Type B pancreatic cell (in vitro differentiated cells): Measurements from ENCODE around the gene MYO18A. TPM values are rescaled to one million over a fixed set of nuclear protein-coding genes. Genes with fewer than 3 reads are reported as not detected.

Experiments
- DNase-seq: peaks from one replicate; pipeline ENCODE4 v3.0.0; 2021; ENCODE audit warnings: mixed read lengths; ENCODE audit not compliant: unreplicated experiment; ENCODE audit errors: extremely low spot score
- H3K27ac Mint-ChIP-seq: 2 replicates; pipeline ENCODE4 v1.8.0; 2021; ENCODE audit warnings: mild to moderate bottlenecking, mixed read lengths
- H3K27me3 Mint-ChIP-seq: 2 replicates; pipeline ENCODE4 v1.8.0; 2021; ENCODE audit warnings: mixed read lengths
- H3K36me3 Mint-ChIP-seq: 2 replicates; pipeline ENCODE4 v1.8.0; 2021; ENCODE audit warnings: mixed read lengths
- H3K4me1 Mint-ChIP-seq: one replicate; pipeline ENCODE4 v1.8.0; 2021; ENCODE audit warnings: mixed read lengths; ENCODE audit not compliant: unreplicated experiment
- H3K4me3 Mint-ChIP-seq: 2 replicates; pipeline ENCODE4 v1.8.0; 2021; ENCODE audit warnings: mild to moderate bottlenecking, mixed read lengths
- H3K9me3 Mint-ChIP-seq: 2 replicates; pipeline ENCODE4 v1.8.0; 2021; ENCODE audit warnings: mixed read lengths
- CTCF ChIP-seq: fragments of 200-600 bp; sonication (generic); conservative IDR thresholded peaks from 2 replicates; pipeline ENCODE4 v1.5.0; 2021; ENCODE audit warnings: antibody characterized with exemption, mild to moderate bottlenecking
- total RNA-seq: library from RNA; stranded (reverse); gene quantifications from 2 replicates; pipeline ENCODE4 v1.2.1, GENCODE V29; 2021; ENCODE audit warnings: low replicate concordance

Gene MYO18A
- total RNA-seq, 1 donor from 2014 or later = 46.6 TPM

DNA sequence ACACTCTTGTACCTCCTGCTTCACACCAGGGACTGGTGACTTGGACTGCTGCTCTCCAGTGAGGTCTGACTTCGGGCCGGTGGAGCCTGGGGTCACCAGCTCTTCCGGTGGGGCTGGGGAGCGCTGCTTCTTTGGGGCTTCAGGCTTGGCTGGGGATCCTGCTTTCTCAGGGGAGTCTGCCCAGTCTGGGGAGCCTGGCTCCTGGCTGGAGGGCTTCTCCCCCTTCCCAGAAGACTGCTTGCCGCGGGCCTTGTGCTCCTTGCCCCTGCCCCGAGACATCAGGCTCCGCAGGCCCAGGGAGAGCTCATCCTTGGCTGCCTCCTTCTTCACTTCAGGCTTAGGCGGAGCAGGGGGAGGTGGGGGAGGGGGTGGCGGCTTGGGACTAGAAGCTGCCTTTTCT, 52.4 kb downstream of the MYO18A start:
- H3K36me3 Mint-ChIP-seq = no peaks in the 10 kb centered on the region
- no peak for DNase-seq
- H3K27me3 Mint-ChIP-seq = no peaks in the 10 kb centered on the region
- peaks cover 10% of the 10 kb centered on the region for H3K4me1 Mint-ChIP-seq
- no peak overlapping the region for H3K27ac Mint-ChIP-seq
- TF ChIP-seq CTCF = no peak
- no peak overlapping the region for H3K4me3 Mint-ChIP-seq
- H3K9me3 Mint-ChIP-seq = no peaks in the 10 kb centered on the region

DNA sequence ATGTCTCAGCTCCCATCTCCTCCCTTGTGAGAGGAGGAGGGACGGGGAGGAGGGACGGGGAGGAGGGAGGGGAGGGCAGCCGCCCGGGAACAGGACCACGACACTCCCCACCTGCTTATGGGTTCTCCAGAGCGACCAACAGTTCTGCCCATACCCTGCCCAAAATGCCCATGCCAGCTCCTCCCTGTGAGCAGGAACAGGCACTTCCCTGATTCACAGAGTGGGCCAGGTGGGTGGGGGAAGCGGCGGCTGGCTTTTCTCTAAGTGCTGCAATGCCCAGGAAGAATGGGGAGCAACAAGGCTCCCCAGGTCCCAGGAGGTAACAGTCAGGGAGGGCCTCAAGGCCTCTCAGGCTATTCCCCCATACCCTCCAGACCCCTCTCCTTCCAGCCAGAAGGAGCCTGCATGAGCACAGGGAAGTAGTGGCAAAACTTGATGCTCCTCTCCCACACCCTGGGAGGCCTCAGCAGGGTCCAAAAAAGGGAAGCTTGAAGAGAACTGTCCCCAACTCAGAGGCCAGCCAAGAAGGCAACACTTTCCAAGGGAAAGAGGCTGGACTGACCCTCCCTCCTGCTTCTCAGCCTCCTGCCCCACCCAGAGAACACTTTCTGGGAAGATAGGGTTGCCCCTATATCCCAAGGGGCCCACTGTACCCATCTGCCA, 53.8 kb downstream of the MYO18A start:
- H3K4me3 Mint-ChIP-seq = no peak overlapping the region
- H3K4me1 Mint-ChIP-seq = peaks cover 5% of the 10 kb centered on the region
- no peak for DNase-seq
- H3K27ac Mint-ChIP-seq = no peak overlapping the region
- no peaks in the 10 kb centered on the region for H3K27me3 Mint-ChIP-seq
- no peaks in the 10 kb centered on the region for H3K36me3 Mint-ChIP-seq
- TF ChIP-seq CTCF = no peak
- no peaks in the 10 kb centered on the region for H3K9me3 Mint-ChIP-seq

GRCh38 chr17:29125651-29126050, 54.5 kb downstream of the MYO18A start:
- no peak for DNase-seq
- Mint-ChIP-seq H3K4me1 (peaks cover 5% of the 10 kb centered on the region), H3K4me3 (no peak overlapping the region), H3K27ac (no peak overlapping the region), H3K36me3 (no peaks in the 10 kb centered on the region), H3K27me3 (no peaks in the 10 kb centered on the region), H3K9me3 (no peaks in the 10 kb centered on the region)
- TF ChIP-seq CTCF = no peak

DNA sequence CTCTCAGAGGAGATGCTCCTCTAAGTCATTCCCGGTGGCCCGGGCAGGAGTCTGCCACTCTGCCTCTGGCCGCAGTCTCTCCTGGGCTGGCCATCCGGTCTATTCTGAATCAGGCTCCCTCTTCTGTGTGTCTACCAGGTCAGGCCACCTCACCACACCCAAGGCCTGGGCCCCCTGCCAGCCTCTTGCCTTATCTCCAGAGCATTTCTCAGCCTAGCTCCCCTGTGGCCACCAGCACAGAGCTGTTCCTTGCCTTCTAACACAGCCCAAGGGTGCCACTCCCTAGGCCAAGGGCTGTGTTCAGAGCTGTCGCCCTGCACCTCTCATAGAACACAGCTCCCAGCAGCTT, 55.3 kb downstream of the MYO18A start:
- DNase-seq = no peak
- H3K27ac Mint-ChIP-seq = peak overlapping the region; percentile 34

DNA sequence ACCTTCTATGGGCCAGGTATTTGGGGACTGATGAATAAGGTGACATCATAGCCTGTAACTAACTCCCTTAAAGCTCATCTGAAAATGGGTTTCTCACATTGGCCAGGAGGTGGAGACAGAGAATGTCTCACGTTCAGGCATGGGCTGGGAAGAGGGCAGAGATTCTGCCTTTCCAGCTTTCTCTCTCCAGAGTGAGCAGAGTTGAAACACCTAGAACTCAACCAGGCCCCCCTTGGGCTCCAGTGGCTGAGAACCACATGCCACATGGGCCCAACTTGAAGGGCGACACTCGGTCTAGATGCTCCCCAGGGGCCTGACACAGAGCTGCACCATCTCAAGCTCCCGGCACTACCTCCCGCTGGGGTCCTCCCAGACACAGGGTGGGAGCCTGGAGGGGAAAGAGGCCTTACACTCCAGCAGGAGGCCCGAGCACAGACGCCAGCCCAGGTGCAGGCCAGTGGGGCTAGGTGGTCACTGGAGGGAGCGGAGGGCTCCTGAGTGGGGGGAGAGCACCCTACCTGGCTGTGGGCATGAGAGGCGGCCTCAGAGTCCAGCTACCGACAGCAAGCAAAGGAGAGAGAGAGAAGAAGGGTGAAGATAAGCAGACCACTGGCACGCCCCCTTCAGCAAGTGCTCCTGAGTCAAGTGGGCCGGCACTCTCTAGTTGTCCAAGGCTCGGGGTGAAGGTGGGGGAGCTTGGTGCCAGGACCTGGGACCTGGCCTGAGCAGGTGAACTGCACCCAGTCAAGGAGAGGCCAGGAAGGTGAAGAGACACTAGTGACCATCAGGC, 55.9 kb downstream of the MYO18A start:
- peak; percentile 78 for TF ChIP-seq CTCF
- H3K27ac Mint-ChIP-seq = no peak overlapping the region
- no peaks in the 10 kb centered on the region for H3K27me3 Mint-ChIP-seq
- no peak overlapping the region for H3K4me3 Mint-ChIP-seq
- H3K36me3 Mint-ChIP-seq = no peaks in the 10 kb centered on the region
- H3K4me1 Mint-ChIP-seq = peaks cover 5% of the 10 kb centered on the region
- no peaks in the 10 kb centered on the region for H3K9me3 Mint-ChIP-seq
- no peak for DNase-seq

More for the DNA sequence above, 55.3 kb downstream of the MYO18A start:
- Mint-ChIP-seq H3K4me1 (peaks cover 5% of the 10 kb centered on the region), H3K9me3 (no peaks in the 10 kb centered on the region), H3K27me3 (no peaks in the 10 kb centered on the region), H3K4me3 (no peak overlapping the region), H3K36me3 (no peaks in the 10 kb centered on the region)
- no peak for TF ChIP-seq CTCF
